Measurements from ENCODE around the gene ZYG11B. TPM values are rescaled to one million over a fixed set of nuclear protein-coding genes. Genes with fewer than 3 reads are reported as not detected.
A peak's percentile ranks its signal among the peaks of the same experiment; 100 is the strongest.
"Not testable (repeated sequence)": the region's sequence is repeated elsewhere in the genome, so short reads cannot be mapped to it uniquely, and the experiment has no call there.

The ZYG11B gene
- total and polyA plus RNA-seq, 2 experiments from 2014 or later: 14.0 to 40.4 TPM

DNA sequence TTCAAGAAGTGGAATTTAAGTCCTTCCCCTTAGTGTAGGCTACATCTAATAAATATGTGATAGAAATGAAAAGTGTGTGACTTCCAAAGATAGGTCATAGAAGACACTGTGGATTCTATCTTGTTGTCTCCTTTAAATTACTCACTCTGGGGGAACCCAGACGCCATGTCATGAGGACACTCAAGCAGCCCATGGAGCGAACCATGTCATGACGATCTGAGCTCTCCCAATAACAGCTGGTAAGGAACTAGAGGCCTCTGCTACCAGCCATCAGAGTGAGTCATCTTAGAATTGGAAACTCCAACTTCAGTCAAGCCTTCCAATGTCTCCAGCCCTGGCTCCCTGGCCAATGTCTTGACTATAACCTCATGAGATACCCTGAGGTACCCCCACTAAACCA lies 34.4 kb upstream of the ZYG11B start:
- Histone ChIP-seq H3K36me3 (peaks cover 21% of the 10 kb centered on the region), H3K4me1 (ENCODE audit: low read depth) (no peaks in the 10 kb centered on the region), H3K9me3 (ENCODE audit: low read depth) (no peaks in the 10 kb centered on the region), H3K27ac (no peak overlapping the region), H3K27me3 (no peaks in the 10 kb centered on the region), H3K4me3 (no peak overlapping the region)
- no peak for DNase-seq (ENCODE audit: low read depth in 1 of 2, low spot score in 1 of 2)
- TF ChIP-seq, protein P1, sequence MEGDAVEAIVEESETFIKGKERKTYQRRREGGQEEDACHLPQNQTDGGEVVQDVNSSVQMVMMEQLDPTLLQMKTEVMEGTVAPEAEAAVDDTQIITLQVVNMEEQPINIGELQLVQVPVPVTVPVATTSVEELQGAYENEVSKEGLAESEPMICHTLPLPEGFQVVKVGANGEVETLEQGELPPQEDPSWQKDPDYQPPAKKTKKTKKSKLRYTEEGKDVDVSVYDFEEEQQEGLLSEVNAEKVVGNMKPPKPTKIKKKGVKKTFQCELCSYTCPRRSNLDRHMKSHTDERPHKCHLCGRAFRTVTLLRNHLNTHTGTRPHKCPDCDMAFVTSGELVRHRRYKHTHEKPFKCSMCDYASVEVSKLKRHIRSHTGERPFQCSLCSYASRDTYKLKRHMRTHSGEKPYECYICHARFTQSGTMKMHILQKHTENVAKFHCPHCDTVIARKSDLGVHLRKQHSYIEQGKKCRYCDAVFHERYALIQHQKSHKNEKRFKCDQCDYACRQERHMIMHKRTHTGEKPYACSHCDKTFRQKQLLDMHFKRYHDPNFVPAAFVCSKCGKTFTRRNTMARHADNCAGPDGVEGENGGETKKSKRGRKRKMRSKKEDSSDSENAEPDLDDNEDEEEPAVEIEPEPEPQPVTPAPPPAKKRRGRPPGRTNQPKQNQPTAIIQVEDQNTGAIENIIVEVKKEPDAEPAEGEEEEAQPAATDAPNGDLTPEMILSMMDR (IDR thresholded peaks at IDR 0.05; ENCODE audit: low read depth, low read length): no peak

DNA sequence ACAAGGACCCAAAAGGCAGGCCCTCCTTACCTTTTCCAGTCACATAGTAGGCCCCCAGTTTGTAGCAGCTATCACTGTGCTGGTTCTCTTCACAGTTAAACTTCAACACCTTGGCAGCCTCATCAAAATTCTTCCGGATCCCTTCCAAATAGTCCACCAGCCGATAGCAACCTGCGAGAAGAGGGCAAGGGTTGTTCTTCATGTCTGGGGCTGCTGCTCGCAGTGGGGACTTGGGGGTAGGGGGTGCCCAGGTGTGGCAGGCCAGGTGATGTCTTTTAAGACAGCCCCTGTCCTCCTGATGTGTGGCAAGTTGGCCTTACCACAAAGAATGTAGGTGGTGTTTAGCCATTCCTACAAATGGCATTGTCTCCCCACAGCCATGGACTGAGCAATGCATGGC lies 33.6 kb upstream of the ZYG11B start:
- no peaks in the 10 kb centered on the region for H3K27me3 ChIP-seq
- H3K27ac ChIP-seq: no peak overlapping the region
- no peak overlapping the region for H3K4me3 ChIP-seq
- peaks cover 21% of the 10 kb centered on the region for H3K36me3 ChIP-seq
- DNase-seq (ENCODE audit: low read depth in 1 of 2, low spot score in 1 of 2): no peak
- H3K9me3 ChIP-seq (ENCODE audit: low read depth): no peaks in the 10 kb centered on the region
- H3K4me1 ChIP-seq (ENCODE audit: low read depth): no peaks in the 10 kb centered on the region
- TF ChIP-seq, protein P1 (IDR thresholded peaks at IDR 0.05; ENCODE audit: low read depth, low read length): no peak

DNA sequence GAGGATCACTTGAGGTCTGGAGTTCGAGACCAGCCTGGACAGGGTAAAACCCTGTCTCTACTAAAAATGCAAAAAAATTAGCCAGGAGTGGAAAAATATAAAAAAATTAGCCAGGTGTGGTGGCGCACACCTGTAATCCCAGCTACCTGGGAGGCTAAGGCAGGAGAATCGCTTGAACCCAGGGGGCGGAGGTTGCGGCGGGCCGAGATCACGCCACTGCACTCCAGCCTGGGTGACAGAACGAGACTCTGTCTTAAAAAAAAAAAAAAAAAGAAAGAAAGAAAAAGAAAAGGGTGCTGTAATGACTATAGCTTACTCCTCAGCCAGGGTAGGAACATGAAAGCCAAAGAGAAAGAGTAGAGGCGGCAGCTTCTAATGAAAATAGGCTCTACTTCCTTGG lies 32.9 kb upstream of the ZYG11B start:
- not testable (repeated sequence) for DNase-seq (ENCODE audit: low read depth in 1 of 2, low spot score in 1 of 2); H3K9me3 ChIP-seq (ENCODE audit: low read depth); H3K4me3 ChIP-seq; H3K4me1 ChIP-seq (ENCODE audit: low read depth); H3K27ac ChIP-seq; H3K27me3 ChIP-seq
- peaks cover 19% of the 10 kb centered on the region for H3K36me3 ChIP-seq

DNA sequence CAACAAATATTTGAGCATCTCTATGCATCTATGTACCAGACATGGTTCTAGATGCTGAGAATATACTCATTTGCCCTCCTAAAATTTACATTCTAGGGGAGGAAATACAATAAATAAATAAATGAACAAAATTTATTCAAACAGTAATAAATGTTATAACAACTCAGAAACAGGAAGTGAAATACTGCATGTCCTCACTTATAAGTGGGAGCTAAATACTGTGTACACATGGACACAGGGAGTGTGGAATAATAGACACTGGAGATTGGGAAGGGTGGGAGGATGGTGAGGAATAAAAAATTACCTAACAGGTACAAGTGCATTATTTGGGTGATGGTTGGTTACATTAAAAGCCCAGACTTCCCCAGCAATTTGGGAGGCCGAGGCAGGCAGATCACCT lies 32.4 kb upstream of the ZYG11B start:
- H3K4me1 ChIP-seq (ENCODE audit: low read depth): no peaks in the 10 kb centered on the region
- H3K27me3 ChIP-seq: no peaks in the 10 kb centered on the region
- peaks cover 16% of the 10 kb centered on the region for H3K36me3 ChIP-seq
- TF ChIP-seq, protein P1 (IDR thresholded peaks at IDR 0.05; ENCODE audit: low read depth, low read length): no peak
- H3K9me3 ChIP-seq (ENCODE audit: low read depth): no peaks in the 10 kb centered on the region
- H3K4me3 ChIP-seq: no peak overlapping the region
- H3K27ac ChIP-seq: no peak overlapping the region
- DNase-seq (ENCODE audit: low read depth in 1 of 2, low spot score in 1 of 2): no peak

DNA sequence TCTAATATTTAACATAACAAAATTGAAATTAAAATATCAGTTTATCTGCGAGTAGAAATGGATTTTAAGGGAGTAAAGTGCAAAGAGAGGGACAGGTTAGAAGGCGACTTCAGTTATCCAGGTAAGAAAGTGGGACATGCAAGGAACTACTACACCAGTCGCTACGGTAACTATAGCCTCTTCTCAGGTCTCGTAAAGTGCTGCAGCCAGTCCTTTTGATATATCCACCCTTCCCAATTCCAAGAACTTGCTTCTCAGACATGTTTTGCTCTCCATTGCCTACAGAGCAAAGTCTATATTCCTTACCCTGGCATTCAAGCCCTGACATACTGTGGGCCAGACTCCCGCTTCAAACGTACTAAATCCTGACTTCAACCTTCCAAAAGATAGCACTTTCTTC lies 30.6 kb upstream of the ZYG11B start:
- no peaks in the 10 kb centered on the region for H3K27me3 ChIP-seq
- TF ChIP-seq, protein P1 (IDR thresholded peaks at IDR 0.05; ENCODE audit: low read depth, low read length): no peak
- H3K9me3 ChIP-seq (ENCODE audit: low read depth): no peaks in the 10 kb centered on the region
- no peak overlapping the region for H3K4me3 ChIP-seq
- peaks cover 12% of the 10 kb centered on the region for H3K36me3 ChIP-seq
- H3K27ac ChIP-seq: no peak overlapping the region
- DNase-seq (ENCODE audit: low read depth in 1 of 2, low spot score in 1 of 2): no peak
- H3K4me1 ChIP-seq (ENCODE audit: low read depth): no peaks in the 10 kb centered on the region

DNA sequence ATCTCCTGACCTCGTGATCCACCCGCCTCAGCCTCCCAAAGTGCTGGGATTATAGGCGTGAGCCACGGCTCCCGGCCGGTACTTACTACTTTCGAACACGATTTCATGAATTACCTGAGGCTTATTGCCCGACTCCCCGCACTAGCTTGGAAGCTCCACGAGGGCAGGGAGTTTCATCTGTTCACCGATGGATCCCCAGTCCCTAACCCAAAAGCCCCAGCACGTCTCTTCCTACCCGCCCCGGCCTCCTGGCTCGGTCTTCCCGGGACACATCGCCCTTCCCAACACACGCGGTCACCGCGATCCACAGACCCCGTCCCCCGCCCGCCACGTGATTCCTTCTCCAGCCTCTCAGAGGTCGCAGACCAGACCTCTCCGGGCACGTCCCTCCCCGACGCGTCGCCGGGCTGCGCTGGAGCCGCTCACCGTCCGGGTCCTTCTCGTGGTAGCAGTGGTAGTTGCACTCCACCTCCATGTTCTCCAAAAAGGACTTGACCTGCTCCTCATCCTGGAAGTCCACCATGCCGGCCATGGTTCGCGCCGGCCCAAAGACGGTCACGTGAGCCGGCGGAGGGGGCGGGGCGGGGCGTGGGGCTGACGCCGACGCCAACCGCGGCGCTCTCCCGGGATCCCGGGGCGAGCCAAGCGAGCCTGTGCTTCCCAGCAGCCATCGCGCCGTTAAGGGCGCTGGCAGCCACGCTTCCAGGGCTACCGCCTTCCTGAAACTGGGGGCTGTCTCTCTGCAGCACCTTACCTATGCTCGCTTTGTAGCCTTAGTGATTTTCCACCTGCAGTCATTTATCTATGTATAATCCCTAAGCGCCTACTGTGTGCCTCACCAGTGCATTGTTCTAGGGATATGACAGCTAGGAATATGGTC lies 28.2 kb upstream of the ZYG11B start, which contains the start of gene COA7:
Gene COA7, minus strand, starts transcription at position 553 of the 880 bp plus-strand sequence. Its CDS starts 21 bp downstream, at position 532.
- no peaks in the 10 kb centered on the region for H3K27me3 ChIP-seq
- no peaks in the 10 kb centered on the region for H3K4me1 ChIP-seq (ENCODE audit: low read depth)
- H3K36me3 ChIP-seq: no peaks in the 10 kb centered on the region
- H3K9me3 ChIP-seq (ENCODE audit: low read depth): no peaks in the 10 kb centered on the region
- peak within 1 kb of the TSS; percentile 67 for H3K27ac ChIP-seq
- TF ChIP-seq, protein P1 (IDR thresholded peaks at IDR 0.05; ENCODE audit: low read depth, low read length): no peak
- peak within 1 kb of the TSS; percentile 37 for H3K4me3 ChIP-seq
- peak; percentile 90 to 91 for DNase-seq (ENCODE audit: low read depth in 1 of 2, low spot score in 1 of 2)
